SK-N-SH (cell line): Measurements from ENCODE around the gene BCL11A.

ENCODE experiments used
- CTCF ChIP-seq: fragments of 200-600 bp; sonication (generic); IDR thresholded peaks from 2 replicates; pipeline ENCODE4 v1.6.1; 2017; ENCODE audit warnings: antibody characterized with exemption, mild to moderate bottlenecking, moderate library complexity
- EP300 ChIP-seq, 2 experiments: IDR thresholded peaks; 2 replicates each; pipeline versions ENCODE4 v1.4.0 to v1.6.1; 2012; ENCODE audit warnings: borderline replicate concordance in 1 of 2, low read depth in 1 of 2, low read length in 1 of 2
- FOSL2 ChIP-seq: IDR thresholded peaks from 2 replicates; pipeline ENCODE4 v1.4.0; 2012; ENCODE audit warnings: low read depth, mild to moderate bottlenecking, moderate library complexity, borderline replicate concordance
- FOXJ3 ChIP-seq: sonication (generic); formaldehyde crosslinking; IDR thresholded peaks from 2 replicates; pipeline ENCODE4 v1.5.1; 2020; ENCODE audit warnings: mild to moderate bottlenecking, missing genetic modification reagents
- POLR2AphosphoS5 ChIP-seq: IDR thresholded peaks from 2 replicates; pipeline ENCODE4 v1.6.1; 2012; ENCODE audit warnings: low read depth, low read length
- REST ChIP-seq: IDR thresholded peaks from 2 replicates; pipeline ENCODE4 v1.6.1; 2012; ENCODE audit warnings: mild to moderate bottlenecking, low read depth, low read length, moderate library complexity
- RXRA ChIP-seq: IDR thresholded peaks from 2 replicates; pipeline ENCODE4 v1.4.0; 2012; ENCODE audit warnings: low read depth, mild to moderate bottlenecking, borderline replicate concordance
- TAF1 ChIP-seq: IDR thresholded peaks from 2 replicates; pipeline ENCODE4 v1.6.1; 2012; ENCODE audit warnings: low read depth, mild to moderate bottlenecking, low read length, moderate library complexity, borderline replicate concordance
- TCF12 ChIP-seq: IDR thresholded peaks from 2 replicates; pipeline ENCODE4 v1.4.0; 2012
- USF1 ChIP-seq: IDR thresholded peaks from 2 replicates; pipeline ENCODE4 v1.4.0; 2012; ENCODE audit warnings: low read depth, borderline replicate concordance
- USF2 ChIP-seq: fragments of 150-350 bp; IDR thresholded peaks from 2 replicates; pipeline ENCODE4 v1.6.1; 2017; ENCODE audit warnings: antibody characterized with exemption, low read length, low read depth, borderline replicate concordance
- ZBTB33 ChIP-seq: IDR thresholded peaks from 2 replicates; pipeline ENCODE4 v1.4.0; 2012; ENCODE audit warnings: low read depth, borderline replicate concordance

GRCh38 chr2:60529785-60530627, 23.4 kb downstream of the BCL11A start:
- TF ChIP-seq CTCF (no peak), POLR2AphosphoS5 (no peak), EP300 (IDR thresholded peaks at IDR 0.05; ENCODE audit: borderline replicate concordance in 1 of 2, low read depth in 1 of 2, low read length in 1 of 2) (no peak), USF2 (no peak), ZBTB33 (no peak), USF1 (no peak), FOXJ3 (no peak), REST (no peak), RXRA (no peak), FOSL2 (no peak), TCF12 (no peak), TAF1 (no peak)
